Liver (tissue), 9 donors: ENCODE measurements around the gene FLNC. TPM values are rescaled to one million over a fixed set of nuclear protein-coding genes. Genes with fewer than 3 reads are reported as not detected.

Source experiments
- DNase-seq: peaks from one replicate; pipeline ENCODE4 v3.0.0-alpha.2; 2017; ENCODE audit warnings: low spot score
- H3K27ac ChIP-seq, 2 donors: one replicate each; pipeline ENCODE4 v1.7.0; 2013; ENCODE audit warnings: inconsistent platforms in 2 of 2, low read length in 2 of 2, control low read depth in 1 of 2, low read depth in 1 of 2, mild to moderate bottlenecking in 1 of 2
- H3K27me3 ChIP-seq, 4 donors: one replicate each; pipeline versions ENCODE4 v1.6.1 to v1.7.0; 2013; ENCODE audit warnings: low read length in 3 of 4, inconsistent platforms in 1 of 4, mild to moderate bottlenecking in 1 of 4, moderate library complexity in 1 of 4; ENCODE audit not compliant: control insufficient read depth in 4 of 4, insufficient read depth in 4 of 4
- H3K36me3 ChIP-seq, 4 donors: one replicate each; pipeline versions ENCODE4 v1.6.1 to v1.7.0; 2013; ENCODE audit warnings: low read length in 3 of 4, mild to moderate bottlenecking in 3 of 4, low read depth in 1 of 4, moderate library complexity in 1 of 4; ENCODE audit not compliant: control insufficient read depth in 4 of 4, insufficient read depth in 3 of 4
- H3K4me1 ChIP-seq, 4 donors: one replicate each; pipeline versions ENCODE4 v1.6.1 to v1.7.0; 2013; ENCODE audit warnings: low read length in 3 of 4, mild to moderate bottlenecking in 3 of 4, moderate library complexity in 1 of 4; ENCODE audit not compliant: control insufficient read depth in 4 of 4, insufficient read depth in 4 of 4
- H3K4me3 ChIP-seq, 3 donors: one replicate each; pipeline versions ENCODE4 v1.6.1 to v1.7.0; 2013; ENCODE audit warnings: low read length in 3 of 3, control low read depth in 1 of 3, low read depth in 1 of 3, mild to moderate bottlenecking in 1 of 3
- H3K9ac ChIP-seq, 2 donors: one replicate each; pipeline ENCODE4 v1.7.0; 2013; ENCODE audit warnings: low read length in 2 of 2, mild to moderate bottlenecking in 2 of 2, moderate library complexity in 2 of 2, control low read depth in 1 of 2, low read depth in 1 of 2
- H3K9me3 ChIP-seq, 4 donors: one replicate each; pipeline versions ENCODE4 v1.6.1 to v1.7.0; 2013; ENCODE audit warnings: low read length in 3 of 4; ENCODE audit not compliant: control insufficient read depth in 4 of 4
- CTCF ChIP-seq: fragments of 150-350 bp; IDR thresholded peaks from 2 replicates; pipeline ENCODE4 v1.5.1; 2017; ENCODE audit warnings: improper control_type of control experiment, low read depth, low read length; ENCODE audit not compliant: missing input control
- GABPA ChIP-seq, 2 donors: IDR thresholded peaks in 1 of 2; conservative IDR thresholded peaks in 1 of 2; 2 replicates each; pipeline ENCODE4 v1.6.1; 2016; ENCODE audit warnings: antibody characterized with exemption in 2 of 2, mild to moderate bottlenecking in 1 of 2, moderate library complexity in 1 of 2
- HNF4A ChIP-seq, 2 donors: conservative IDR thresholded peaks; 2 replicates each; pipeline ENCODE4 v1.6.1; 2016; ENCODE audit warnings: antibody characterized with exemption in 2 of 2, mild to moderate bottlenecking in 2 of 2
- JUND ChIP-seq, 2 donors: IDR thresholded peaks; 2 replicates each; pipeline ENCODE4 v1.6.1; 2016; ENCODE audit warnings: antibody characterized with exemption in 2 of 2
- MAX ChIP-seq: IDR thresholded peaks from 2 replicates; pipeline ENCODE4 v1.6.1; 2016; ENCODE audit warnings: antibody characterized with exemption
- RAD21 ChIP-seq, 2 donors: IDR thresholded peaks; 2 replicates each; pipeline ENCODE4 v1.6.1; 2016; ENCODE audit warnings: antibody characterized with exemption in 2 of 2, mild to moderate bottlenecking in 2 of 2
- TAF1 ChIP-seq: conservative IDR thresholded peaks from 2 replicates; pipeline ENCODE4 v1.6.1; 2016; ENCODE audit warnings: antibody characterized with exemption, mild to moderate bottlenecking
- WGBS: extraction: QIAGEN DNeasy Blood & Tissue Kit; methylation state at CpG from one replicate; pipeline ENCODE4 v1.1.7; 2013; 5-methylcytosine and 5-hydroxymethylcytosine counted together
- polyA plus RNA-seq, 2 donors: library from polyadenylated mRNA; stranded (reverse) in 1 of 2; unstranded in 1 of 2; fragments of 200-250 nt in 1 of 2; fragments of >200 nt in 1 of 2; fragmentation: Nextera tagmentation in 1 of 2; extraction: Ambion mirVana in 1 of 2; gene quantifications; one replicate each; pipeline versions ENCODE4 v1.2.1 to v1.2.3, GENCODE V29; 2013 to 2015
- total RNA-seq, 2 donors: library from RNA; depleted of rRNA; stranded (reverse); fragments of >200 nt; gene quantifications; one replicate each; pipeline ENCODE4 v1.2.3, GENCODE V29; 2014
- TF ChIP-seq, protein P1 (sequence below): IDR thresholded peaks from 2 replicates; pipeline ENCODE4 v1.6.1; 2016; ENCODE audit warnings: antibody characterized with exemption
- donor health status: healthy.
- donor health status: healthy.
- donor health status: healthy.
- donor health status: healthy.
- donor health status: healthy.

FLNC gene
- total and polyA plus RNA-seq, 4 donors = 0.03 to 2.3 (median 0.53) TPM

DNA sequence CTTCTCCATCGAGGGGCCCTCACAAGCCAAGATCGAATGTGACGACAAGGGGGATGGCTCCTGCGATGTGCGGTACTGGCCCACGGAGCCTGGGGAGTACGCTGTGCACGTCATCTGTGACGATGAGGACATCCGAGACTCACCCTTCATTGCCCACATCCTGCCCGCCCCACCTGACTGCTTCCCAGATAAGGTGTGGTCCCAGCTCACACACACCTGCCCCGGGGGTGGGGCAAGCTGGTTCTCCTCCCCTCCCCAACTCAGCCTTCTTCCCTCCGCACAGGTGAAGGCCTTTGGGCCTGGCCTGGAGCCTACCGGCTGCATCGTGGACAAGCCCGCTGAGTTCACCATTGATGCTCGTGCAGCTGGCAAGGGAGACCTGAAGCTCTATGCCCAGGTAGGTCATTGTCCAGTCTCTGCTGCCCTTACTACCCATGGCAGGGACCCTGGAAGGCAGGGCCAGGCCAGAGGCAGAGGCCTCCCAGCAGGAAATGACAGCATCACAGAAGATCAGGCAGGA is 11.0 kb downstream of the FLNC start:
- H3K4me3 ChIP-seq = no peak overlapping the region

DNA sequence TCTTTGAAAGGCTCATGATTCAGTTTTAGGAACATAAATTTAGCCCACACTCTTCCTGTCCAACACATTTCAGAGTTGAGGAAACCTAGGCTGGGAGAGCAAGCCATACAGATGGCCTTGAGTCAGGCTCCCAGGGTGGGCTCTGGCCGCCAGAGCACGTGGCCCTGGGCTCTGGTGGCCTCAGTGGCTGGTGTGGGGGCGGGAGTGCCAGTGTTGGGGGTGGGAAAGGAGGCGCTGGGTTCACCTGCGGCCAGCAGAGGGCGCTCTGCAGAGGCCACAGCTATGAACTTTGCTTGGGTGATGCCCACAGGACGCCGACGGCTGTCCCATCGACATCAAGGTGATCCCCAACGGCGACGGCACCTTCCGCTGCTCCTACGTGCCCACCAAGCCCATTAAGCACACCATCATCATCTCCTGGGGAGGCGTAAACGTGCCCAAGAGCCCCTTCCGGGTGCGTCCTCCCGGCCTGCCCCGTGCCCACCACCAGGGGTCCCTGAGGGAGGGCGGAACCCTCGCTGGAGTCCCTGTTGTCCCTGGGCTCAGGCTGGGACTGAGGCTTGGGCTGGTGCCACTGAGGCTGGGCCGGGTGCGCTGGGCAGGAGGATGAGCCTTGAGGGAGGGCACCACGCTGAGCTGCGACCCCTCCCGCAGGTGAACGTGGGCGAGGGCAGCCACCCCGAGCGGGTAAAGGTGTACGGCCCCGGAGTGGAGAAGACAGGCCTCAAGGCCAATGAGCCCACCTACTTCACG is 11.9 kb downstream of the FLNC start:
- Histone ChIP-seq H3K4me1 (no peaks in the 10 kb centered on the region), H3K4me3 (no peak overlapping the region), H3K9me3 (no peaks in the 10 kb centered on the region), H3K36me3 (no peaks in the 10 kb centered on the region), H3K9ac (no peak overlapping the region), H3K27me3 (no peaks in the 10 kb centered on the region), H3K27ac (no peak overlapping the region)
- peak; percentile 27 for TF ChIP-seq CTCF
- TF ChIP-seq, protein P1, sequence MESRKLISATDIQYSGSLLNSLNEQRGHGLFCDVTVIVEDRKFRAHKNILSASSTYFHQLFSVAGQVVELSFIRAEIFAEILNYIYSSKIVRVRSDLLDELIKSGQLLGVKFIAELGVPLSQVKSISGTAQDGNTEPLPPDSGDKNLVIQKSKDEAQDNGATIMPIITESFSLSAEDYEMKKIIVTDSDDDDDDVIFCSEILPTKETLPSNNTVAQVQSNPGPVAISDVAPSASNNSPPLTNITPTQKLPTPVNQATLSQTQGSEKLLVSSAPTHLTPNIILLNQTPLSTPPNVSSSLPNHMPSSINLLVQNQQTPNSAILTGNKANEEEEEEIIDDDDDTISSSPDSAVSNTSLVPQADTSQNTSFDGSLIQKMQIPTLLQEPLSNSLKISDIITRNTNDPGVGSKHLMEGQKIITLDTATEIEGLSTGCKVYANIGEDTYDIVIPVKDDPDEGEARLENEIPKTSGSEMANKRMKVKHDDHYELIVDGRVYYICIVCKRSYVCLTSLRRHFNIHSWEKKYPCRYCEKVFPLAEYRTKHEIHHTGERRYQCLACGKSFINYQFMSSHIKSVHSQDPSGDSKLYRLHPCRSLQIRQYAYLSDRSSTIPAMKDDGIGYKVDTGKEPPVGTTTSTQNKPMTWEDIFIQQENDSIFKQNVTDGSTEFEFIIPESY = no peak
- DNase-seq = peak; percentile 60
- WGBS = 53% methylated on average over 35 of the region's 35 CpGs

More for the DNA sequence above, 11.0 kb downstream of the FLNC start:
- Histone ChIP-seq H3K4me1 (no peaks in the 10 kb centered on the region), H3K9ac (no peak overlapping the region), H3K9me3 (no peaks in the 10 kb centered on the region), H3K27me3 (no peaks in the 10 kb centered on the region), H3K27ac (no peak overlapping the region), H3K36me3 (no peaks in the 10 kb centered on the region)
- WGBS = 85% methylated on average over 17 of the region's 17 CpGs
- no peak for DNase-seq
- no peak for TF ChIP-seq HNF4A (conservative IDR thresholded peaks at IDR 0.05)
- TF ChIP-seq CTCF = no peak
- TF ChIP-seq TAF1 = no peak
- no peak for TF ChIP-seq JUND (IDR thresholded peaks at IDR 0.05)
- TF ChIP-seq RAD21 (IDR thresholded peaks at IDR 0.05) = no peak
- TF ChIP-seq GABPA (IDR thresholded peaks at IDR 0.05 in 1 of 2, conservative IDR thresholded peaks at IDR 0.05 in 1 of 2) = no peak
- no peak for TF ChIP-seq MAX
